HEK293 (cell line): ENCODE data around the gene FAM78B.

Source experiments
- CTCF ChIP-seq: fragments of 450-650 bp; formaldehyde crosslinking; IDR thresholded peaks from 2 replicates; pipeline ENCODE4 v1.5.1; 2016; ENCODE audit warnings: missing biosample characterization, missing genetic modification characterization
- SP7 ChIP-seq: fragments of 450-650 bp; formaldehyde crosslinking; IDR thresholded peaks from 2 replicates; pipeline ENCODE4 v1.5.1; 2016; ENCODE audit warnings: missing biosample characterization, missing genetic modification characterization
- TCF7L2 ChIP-seq: IDR thresholded peaks from 2 replicates; pipeline ENCODE4 v1.6.1; 2011; ENCODE audit warnings: low read depth, mild to moderate bottlenecking, inconsistent platforms, low read length, moderate library complexity, borderline replicate concordance
- ZNF133 ChIP-seq: fragments of 450-650 bp; formaldehyde crosslinking; IDR thresholded peaks from 2 replicates; pipeline ENCODE4 v1.5.1; 2016; ENCODE audit warnings: missing biosample characterization, missing genetic modification characterization
- ZNF423 ChIP-seq: fragments of 450-650 bp; formaldehyde crosslinking; IDR thresholded peaks from 2 replicates; pipeline ENCODE4 v1.5.1; 2016; ENCODE audit warnings: missing biosample characterization, missing genetic modification characterization
- ZNF561 ChIP-seq: fragments of 450-650 bp; IDR thresholded peaks from 2 replicates; pipeline ENCODE4 v1.5.1; 2018; ENCODE audit warnings: missing biosample characterization, missing genetic modification characterization, borderline replicate concordance
- ZSCAN16 ChIP-seq: fragments of 450-650 bp; formaldehyde crosslinking; IDR thresholded peaks from 2 replicates; pipeline ENCODE4 v1.5.1; 2016; ENCODE audit warnings: missing biosample characterization, missing genetic modification characterization
- ZSCAN18 ChIP-seq: fragments of 450-650 bp; formaldehyde crosslinking; IDR thresholded peaks from 2 replicates; pipeline ENCODE4 v1.5.1; 2016; ENCODE audit warnings: missing biosample characterization, missing genetic modification characterization

GRCh38 chr1:166153525-166154314 lies 13.1 kb downstream of the FAM78B start:
- TF ChIP-seq CTCF (tag by site-specific recombination) (no peak), SP7 (no peak), ZNF561 (tag by site-specific recombination) (no peak), ZSCAN16 (tag by site-specific recombination) (no peak), ZSCAN18 (no peak), ZNF133 (tag by site-specific recombination) (no peak), ZNF423 (tag by site-specific recombination) (no peak), TCF7L2 (no peak)
